Right cardiac atrium (tissue), 5 donors: Measurements from ENCODE around the gene PBLD. TPM values are rescaled to one million over a fixed set of nuclear protein-coding genes. Genes with fewer than 3 reads are reported as not detected.
"Not testable (repeated sequence)": the region's sequence is repeated elsewhere in the genome, so short reads cannot be mapped to it uniquely, and the experiment has no call there.

Source experiments
- ATAC-seq, 2 donors: fragments of 200-7000 bp; cut with Tn5 transposase; one replicate each; pipeline versions ENCODE4 v1.8.0 to v1.9.1; 2020; ENCODE audit warnings: moderate library complexity in 2 of 2, mild to moderate bottlenecking in 1 of 2
- DNase-seq, 3 donors: peaks; one replicate each; pipeline ENCODE4 v3.0.0-alpha.2; 2020
- H3K27ac ChIP-seq: one replicate; pipeline ENCODE4 v1.5.1; 2013; ENCODE audit warnings: mild to moderate bottlenecking, low read length, control low read depth, moderate library complexity
- H3K27me3 ChIP-seq: one replicate; pipeline ENCODE4 v1.6.1; 2013; ENCODE audit not compliant: control insufficient read depth, insufficient read depth
- H3K4me1 ChIP-seq: one replicate; pipeline ENCODE4 v1.6.1; 2013; ENCODE audit warnings: low read length; ENCODE audit not compliant: control insufficient read depth, insufficient read depth
- H3K4me3 ChIP-seq: one replicate; pipeline ENCODE4 v1.5.1; 2013; ENCODE audit warnings: low read length, control low read depth
- H3K9me3 ChIP-seq: one replicate; pipeline ENCODE4 v1.6.1; 2013; ENCODE audit warnings: low read length; ENCODE audit not compliant: control insufficient read depth
- WGBS: extraction: QIAGEN DNeasy Blood & Tissue Kit; methylation state at CpG from one replicate; pipeline ENCODE4 v1.1.7; 2013; 5-methylcytosine and 5-hydroxymethylcytosine counted together
- intact Hi-C, 4 donors: fragments of 100-400 bp; cut with DNase I; formaldehyde crosslinking; loops; one replicate each; pipeline versions ENCODE4 v1.11.0 to v1.14.0; 2022 to 2023
- polyA plus RNA-seq: library from polyadenylated mRNA; stranded (reverse); fragments of 200-250 nt; gene quantifications from one replicate; pipeline ENCODE4 v1.2.3, GENCODE V29; 2013
- total RNA-seq, 4 donors: library from RNA; stranded (reverse); fragmentation: NEBNext Ultra II Directional; extraction: Animal tissue kit (Norgen Biotek cat#: 25700); gene quantifications; one replicate each; pipeline ENCODE4 v1.2.1, GENCODE V29; 2021
- donor health status: healthy with polysubstance abuse.
- donor health status: DM: no; HTN: yes; CAD: no.
- donor health status: DM: no; HTN: no; CAD: no.
- donor health status: DM: no; HTN: yes; CAD: no; lungs with severe emphysema.
- donor health status: DM: yes; HTN: yes; CAD: no.

The PBLD gene
- total and polyA plus RNA-seq, 5 donors, result 2.4 to 5.5 (median 3.1) TPM

DNA sequence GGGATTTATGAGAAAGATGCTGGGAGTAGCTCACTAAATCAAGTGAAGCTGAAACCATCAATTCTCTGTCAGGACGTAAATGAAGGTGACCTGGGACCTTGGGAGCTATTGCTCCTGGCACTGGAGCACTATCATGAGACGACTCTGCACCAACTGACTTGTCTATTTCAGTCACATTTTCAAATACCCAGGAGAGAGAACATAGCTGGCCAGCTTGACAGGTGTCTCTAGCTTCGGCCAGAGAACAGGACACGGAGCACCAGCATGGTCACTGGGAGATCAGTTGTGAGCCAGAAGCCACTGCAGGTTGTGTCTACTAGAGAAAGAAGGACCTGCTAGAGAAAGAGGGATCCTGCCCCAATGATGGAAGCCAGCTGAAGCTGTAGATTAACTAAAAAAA is 83.4 kb downstream of the PBLD start:
- DNase-seq, result no peak
- 78% methylated on average over 4 of the region's 4 CpGs for WGBS
- Histone ChIP-seq H3K27me3 (no peaks in the 10 kb centered on the region), H3K4me3 (no peak overlapping the region), H3K4me1 (peaks cover 2% of the 10 kb centered on the region), H3K9me3 (no peaks in the 10 kb centered on the region), H3K27ac (no peak overlapping the region)
- intact Hi-C loops, result no loop called here
- no peak for ATAC-seq

DNA sequence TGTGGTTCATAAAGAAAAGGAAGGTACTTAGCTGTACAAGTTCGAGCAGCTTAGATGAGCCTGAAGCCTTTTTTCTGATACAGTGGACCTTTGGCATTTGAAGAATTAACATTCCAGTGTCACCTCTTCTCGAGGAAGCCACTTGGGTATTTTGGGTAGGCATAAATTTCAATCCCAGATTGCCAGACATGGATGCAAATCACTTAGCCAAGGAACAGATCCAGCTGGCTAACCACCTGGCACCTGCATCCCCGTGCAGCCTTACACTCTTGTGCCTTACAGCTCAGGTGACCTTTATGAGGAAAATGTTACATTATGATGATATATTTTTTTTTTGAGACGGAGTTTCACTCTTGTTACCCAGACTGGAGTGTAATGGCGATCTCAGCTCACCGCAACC is 84.8 kb downstream of the PBLD start:
- DNase-seq, result no peak
- intact Hi-C loops, result no loop called here
- Histone ChIP-seq H3K27ac (no peak overlapping the region), H3K4me3 (no peak overlapping the region), H3K27me3 (no peaks in the 10 kb centered on the region), H3K9me3 (no peaks in the 10 kb centered on the region), H3K4me1 (peaks cover 2% of the 10 kb centered on the region)
- no peak for ATAC-seq
- WGBS, result 67% methylated on average over 6 of the region's 6 CpGs

DNA sequence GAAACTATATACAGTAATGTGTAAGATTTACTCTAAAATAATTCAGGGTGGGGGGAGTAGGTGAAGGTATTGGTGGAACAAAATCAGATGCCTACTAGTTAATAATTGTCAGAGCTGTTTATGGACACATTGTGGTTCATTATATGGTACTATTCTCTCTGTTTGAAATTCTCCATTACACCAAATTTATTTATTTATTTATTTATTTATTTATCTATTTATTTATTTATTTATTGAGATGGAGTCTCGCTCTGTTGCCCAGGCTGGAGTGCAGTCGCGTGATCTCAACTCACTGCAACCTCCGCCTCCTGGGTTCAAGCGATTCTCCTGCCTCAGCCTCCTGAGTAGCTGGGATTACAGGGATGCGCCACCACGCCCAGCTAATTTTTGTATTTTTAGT is 86.3 kb downstream of the PBLD start:
- H3K4me3 ChIP-seq, H3K27me3 ChIP-seq, intact Hi-C loops, H3K9me3 ChIP-seq, H3K4me1 ChIP-seq, H3K27ac ChIP-seq, DNase-seq, ATAC-seq: not testable (repeated sequence)
- WGBS, result 95% methylated on average over 7 of the region's 7 CpGs

DNA sequence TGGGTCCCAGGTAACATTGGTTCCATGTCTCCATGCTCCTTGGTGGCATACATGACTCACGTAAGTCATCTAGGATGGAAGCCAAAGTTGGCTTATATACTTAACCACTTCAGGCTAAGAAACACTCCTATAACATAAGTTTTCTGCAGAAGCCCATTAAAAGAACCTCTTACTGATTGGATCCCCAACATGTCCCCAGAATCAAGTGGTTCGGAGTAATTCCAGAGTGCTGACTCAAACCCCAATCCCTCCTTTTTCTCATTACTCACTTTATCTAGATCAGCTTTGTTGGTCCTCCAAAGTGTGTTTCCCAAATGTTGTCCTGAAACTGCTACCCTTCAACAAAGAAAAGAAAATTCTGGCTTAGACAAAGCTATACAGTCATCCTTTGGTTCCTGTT is 90.7 kb downstream of the PBLD start:
- Histone ChIP-seq H3K27me3 (no peaks in the 10 kb centered on the region), H3K4me1 (no peaks in the 10 kb centered on the region), H3K9me3 (no peaks in the 10 kb centered on the region), H3K27ac (no peak overlapping the region), H3K4me3 (no peak overlapping the region)
- 87% methylated on average over 2 of the region's 2 CpGs for WGBS
- intact Hi-C loops, result no loop called here
- DNase-seq, result no peak
- no peak for ATAC-seq

DNA sequence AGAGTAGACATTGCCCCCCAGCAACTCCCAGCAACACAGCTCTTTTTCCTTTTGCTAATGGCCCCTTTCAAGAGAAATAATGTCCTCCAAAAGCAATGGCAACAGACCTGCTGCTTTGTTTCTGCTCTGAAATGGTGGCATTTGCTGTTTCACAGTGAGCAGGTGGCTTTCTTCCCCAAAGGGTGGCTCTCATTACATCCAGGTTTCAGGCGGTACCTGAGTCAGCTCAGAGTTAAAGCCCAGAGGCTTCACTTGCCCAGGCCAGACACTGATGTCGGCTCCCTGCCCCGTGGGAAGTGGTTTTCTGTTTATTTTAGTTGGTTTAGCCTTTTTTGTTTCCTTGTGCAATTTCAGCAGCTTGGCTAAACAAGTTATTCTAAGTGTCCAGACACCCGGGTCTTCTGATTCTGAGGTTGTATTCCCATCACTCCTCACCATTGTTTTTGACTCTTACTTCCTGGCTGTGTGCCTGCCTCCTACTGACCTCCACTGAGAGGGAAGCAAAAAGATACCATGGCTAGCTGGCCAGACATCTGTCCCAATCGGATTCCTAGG is 93.1 kb downstream of the PBLD start:
- Histone ChIP-seq H3K4me1 (no peaks in the 10 kb centered on the region), H3K27ac (no peak overlapping the region), H3K27me3 (no peaks in the 10 kb centered on the region), H3K4me3 (no peak overlapping the region), H3K9me3 (no peaks in the 10 kb centered on the region)
- DNase-seq, result no peak
- intact Hi-C loops, result no loop called here
- 57% methylated on average over 5 of the region's 5 CpGs for WGBS
- ATAC-seq, result no peak

DNA sequence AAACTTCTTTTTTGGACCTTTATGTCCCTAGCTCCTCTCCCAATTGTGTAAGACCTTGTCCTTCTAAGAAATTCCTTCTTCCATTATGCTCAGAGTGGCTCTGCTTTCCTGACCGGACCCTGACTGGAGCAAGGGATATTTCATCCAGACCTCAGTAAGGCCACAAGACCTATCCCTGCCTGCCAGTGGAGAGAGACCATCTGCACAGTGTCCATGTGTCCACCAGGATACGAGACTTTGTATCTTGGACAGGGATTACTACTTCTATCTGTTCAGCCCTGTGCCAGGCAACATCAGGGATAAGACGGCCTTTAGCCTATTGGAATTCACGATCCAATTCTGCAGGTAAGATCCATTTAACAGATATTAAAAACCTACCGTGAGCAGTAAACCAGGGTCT is 93.7 kb downstream of the PBLD start:
- Histone ChIP-seq H3K27me3 (no peaks in the 10 kb centered on the region), H3K27ac (no peak overlapping the region), H3K9me3 (no peaks in the 10 kb centered on the region), H3K4me3 (no peak overlapping the region), H3K4me1 (no peaks in the 10 kb centered on the region)
- no peak for ATAC-seq
- intact Hi-C loops, result no loop called here
- no peak for DNase-seq
- 91% methylated on average over 5 of the region's 5 CpGs for WGBS

DNA sequence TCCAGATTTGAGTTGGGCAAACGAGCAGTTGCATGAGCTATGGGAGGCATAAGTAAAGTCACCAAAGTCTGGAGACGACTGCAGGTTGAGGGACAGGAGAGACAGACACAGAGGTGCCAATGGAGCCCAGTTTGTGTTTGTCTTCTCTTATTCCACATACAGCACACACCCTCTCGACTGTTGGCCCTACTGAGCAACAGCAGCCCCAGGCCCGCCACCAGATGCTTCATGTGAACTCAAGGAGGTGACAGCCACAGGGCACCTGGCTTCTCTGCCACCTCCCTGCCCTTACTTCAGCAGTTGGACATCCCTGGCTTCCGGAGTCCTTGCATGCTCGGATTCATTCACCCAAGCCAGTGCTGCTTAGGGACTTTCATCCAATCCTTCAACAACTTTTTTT is 94.4 kb downstream of the PBLD start:
- no peaks in the 10 kb centered on the region for H3K27me3 ChIP-seq
- no peaks in the 10 kb centered on the region for H3K9me3 ChIP-seq
- no peak for ATAC-seq
- H3K27ac ChIP-seq, result no peak overlapping the region
- intact Hi-C loops, result no loop called here
- DNase-seq, result no peak
- H3K4me3 ChIP-seq, result no peak overlapping the region
- H3K4me1 ChIP-seq, result no peaks in the 10 kb centered on the region
- WGBS, result 84% methylated on average over 6 of the region's 6 CpGs

DNA sequence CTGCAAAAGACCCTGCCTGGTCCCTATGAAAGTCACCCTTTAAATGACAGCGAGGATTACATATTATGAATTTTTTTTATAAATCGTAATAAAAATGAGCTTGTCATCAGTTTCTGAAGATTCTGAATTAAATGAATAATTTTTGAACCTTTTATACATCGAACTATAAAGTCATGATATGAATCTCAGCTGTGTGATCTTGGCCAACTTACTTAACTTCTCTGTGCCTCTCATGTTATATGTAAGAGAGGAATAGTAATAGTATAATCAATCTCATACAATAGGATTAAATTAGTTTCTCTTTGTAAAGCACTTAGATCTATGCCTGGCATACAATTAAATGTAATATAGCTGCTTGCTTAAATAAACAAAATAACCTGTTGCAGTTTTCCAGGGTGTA is 95.6 kb downstream of the PBLD start:
- H3K27me3 ChIP-seq, result no peaks in the 10 kb centered on the region
- no peaks in the 10 kb centered on the region for H3K9me3 ChIP-seq
- intact Hi-C loops, result no loop called here
- no peaks in the 10 kb centered on the region for H3K4me1 ChIP-seq
- ATAC-seq (no peak), DNase-seq (no peak)
- no peak overlapping the region for H3K27ac ChIP-seq
- 89% methylated on average over 3 of the region's 3 CpGs for WGBS
- H3K4me3 ChIP-seq, result no peak overlapping the region

DNA sequence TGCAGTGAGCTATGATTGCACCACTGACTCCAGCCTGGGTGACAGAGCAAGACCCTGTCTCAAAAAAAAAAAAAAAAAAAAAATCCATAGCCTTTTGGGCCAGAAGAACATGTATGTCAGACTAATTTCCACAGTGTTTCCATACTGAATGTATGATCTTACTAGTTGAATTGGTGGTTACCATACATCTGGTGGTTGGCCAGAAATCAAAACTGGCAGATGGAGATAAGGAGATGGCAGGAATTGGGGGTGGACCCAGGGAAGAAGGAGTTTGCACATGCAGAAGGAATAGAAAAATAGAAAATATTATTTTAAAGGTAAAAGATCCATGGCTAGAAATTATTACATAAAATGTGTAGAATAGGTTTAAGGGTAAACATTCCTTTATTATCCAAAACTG is 97.1 kb downstream of the PBLD start:
- Histone ChIP-seq H3K4me1 (no peaks in the 10 kb centered on the region), H3K4me3 (no peak overlapping the region), H3K27me3 (no peaks in the 10 kb centered on the region), H3K27ac (no peak overlapping the region), H3K9me3 (no peaks in the 10 kb centered on the region)
- ATAC-seq, result no peak
- intact Hi-C loops, result no loop called here
- no peak for DNase-seq

DNA sequence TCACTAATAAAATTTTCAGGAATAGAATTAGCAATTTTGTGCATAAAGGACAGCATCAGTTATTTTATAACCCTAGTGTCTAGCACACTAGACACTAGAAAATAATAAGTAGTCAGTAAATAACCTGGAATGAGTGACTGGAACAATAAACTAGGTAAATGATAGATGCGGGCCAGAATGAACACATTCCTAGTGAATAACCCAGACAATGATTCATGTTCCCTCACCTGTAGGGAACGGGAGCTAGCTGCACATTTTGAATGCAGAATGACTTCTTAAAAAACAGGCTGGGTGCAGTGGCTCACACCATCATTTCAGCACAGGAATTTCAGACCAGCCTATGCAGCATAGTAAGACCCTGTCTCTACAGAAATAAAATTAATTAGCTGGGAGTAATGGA is 97.6 kb downstream of the PBLD start:
- no peak for ATAC-seq
- DNase-seq, result no peak
- Histone ChIP-seq H3K27me3 (no peaks in the 10 kb centered on the region), H3K27ac (no peak overlapping the region), H3K4me3 (no peak overlapping the region), H3K9me3 (no peaks in the 10 kb centered on the region), H3K4me1 (no peaks in the 10 kb centered on the region)
- intact Hi-C loops, result no loop called here
- 84% methylated on average over 2 of the region's 2 CpGs for WGBS

DNA sequence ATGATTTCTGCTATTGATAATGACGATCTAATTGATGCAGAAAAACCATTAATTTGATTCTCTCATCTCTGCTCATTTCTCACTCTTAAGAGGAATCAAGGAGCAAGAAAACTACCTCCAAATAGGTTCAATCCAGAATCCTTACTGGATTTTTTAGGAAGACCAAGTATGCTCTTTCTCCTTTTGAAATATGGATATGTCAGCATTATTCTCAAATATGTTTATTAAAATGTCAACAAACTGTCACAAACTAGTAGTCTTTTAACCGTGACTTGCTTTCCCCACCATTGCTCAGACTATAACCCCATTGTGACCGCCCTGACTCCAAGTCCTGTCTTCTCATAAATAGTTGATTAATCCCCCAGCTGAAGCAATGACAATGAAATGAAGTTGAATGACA is 99.7 kb downstream of the PBLD start:
- H3K4me3 ChIP-seq, result no peak overlapping the region
- intact Hi-C loops, result no loop called here
- no peaks in the 10 kb centered on the region for H3K27me3 ChIP-seq
- DNase-seq, result no peak
- ATAC-seq, result no peak
- 82% methylated on average over 3 of the region's 3 CpGs for WGBS
- no peaks in the 10 kb centered on the region for H3K4me1 ChIP-seq
- no peak overlapping the region for H3K27ac ChIP-seq
- no peaks in the 10 kb centered on the region for H3K9me3 ChIP-seq
